Adrenal gland (tissue), 12 donors: ENCODE data around the gene NR0B1. TPM values are rescaled to one million over a fixed set of nuclear protein-coding genes. Genes with fewer than 3 reads are reported as not detected.

Source experiments
- DNase-seq, 7 donors: peaks; one replicate each; pipeline ENCODE4 v3.0.0-alpha.2; 2019 to 2020
- H3K27ac ChIP-seq, 5 donors: fragments of 200-600 bp; sonication (generic) in 4 of 5; 1 replicate in 3 of 5; 2 replicates in 2 of 5; pipeline versions ENCODE4 v1.5.1 to v1.8.0; 2016 to 2020; ENCODE audit warnings: mild to moderate bottlenecking in 1 of 5
- H3K27me3 ChIP-seq: fragments of 200-600 bp; 2 replicates; pipeline ENCODE4 v1.8.0; 2021
- H3K36me3 ChIP-seq, 2 donors: fragments of 200-600 bp; replicated peaks in 1 of 2; 1 replicate in 1 of 2; 2 replicates in 1 of 2; pipeline versions ENCODE4 v1.5.1 to v1.8.0; 2018 to 2022
- H3K4me1 ChIP-seq, 2 donors: fragments of 200-600 bp; replicated peaks in 1 of 2; 1 replicate in 1 of 2; 2 replicates in 1 of 2; pipeline versions ENCODE4 v1.5.1 to v1.8.0; 2018 to 2021
- H3K4me3 ChIP-seq, 4 donors: fragments of 200-600 bp; sonication (generic) in 3 of 4; one replicate each; pipeline ENCODE4 v1.5.1; 2016 to 2018
- H3K9me3 ChIP-seq, 3 donors: fragments of 200-600 bp; sonication (generic) in 1 of 3; replicated peaks in 1 of 3; 1 replicate in 2 of 3; 2 replicates in 1 of 3; pipeline versions ENCODE4 v1.5.1 to v1.8.0; 2016 to 2021
- POLR2A ChIP-seq, 2 donors: fragments of 450-650 bp; IDR thresholded peaks; one replicate each; pipeline ENCODE4 v1.6.1; 2017; ENCODE audit warnings: antibody characterized with exemption in 2 of 2, mild to moderate bottlenecking in 2 of 2, moderate library complexity in 1 of 2
- WGBS, 4 donors: extraction: QIAGEN DNeasy Blood & Tissue Kit in 2 of 4; methylation state at CpG; one replicate each; pipeline versions ENCODE4 v1.1.5 to v1.1.7; 2013 to 2017; 5-methylcytosine and 5-hydroxymethylcytosine counted together
- intact Hi-C, 2 donors: fragments of 100-400 bp; cut with DNase I; formaldehyde crosslinking; loops; one replicate each; pipeline versions ENCODE4 v1.14.1 to v1.15.0; 2022 to 2023
- polyA plus RNA-seq, 3 donors: library from polyadenylated mRNA; stranded (reverse); fragments of 200-250 nt in 2 of 3; fragments of 350-450 nt in 1 of 3; fragmentation: Illumina TruSeq in 1 of 3; extraction: RNeasy Lipid Tissue Mini Kit (QIAGEN cat#74804) in 1 of 3; gene quantifications; one replicate each; pipeline ENCODE4 v1.2.3, GENCODE V29; 2013 to 2014
- total RNA-seq, 9 donors: library from RNA; depleted of rRNA in 4 of 9; stranded (reverse); fragments of >200 nt in 4 of 9; fragments of 120-200 nt in 1 of 9; fragmentation: NEBNext Ultra II Directional in 1 of 9; extraction: Animal tissue kit (Norgen Biotek cat#: 25700) in 1 of 9; gene quantifications; one replicate each; pipeline versions ENCODE4 v1.1.0 to v1.2.4, GENCODE V29; 2013 to 2023
- TF ChIP-seq, protein P1 (sequence below), 6 experiments: fragments of 450-650 bp in 4 of 6; fragments of 200-600 bp in 2 of 6; sonication (generic) in 1 of 6; IDR thresholded peaks; 1 replicate in 5 of 6; 2 replicates in 1 of 6; pipeline versions ENCODE4 v1.5.1 to v1.8.0; 2016 to 2021; ENCODE audit warnings: antibody characterized with exemption in 6 of 6, mild to moderate bottlenecking in 2 of 6, moderate library complexity in 1 of 6
- donor health status: healthy with polysubstance abuse.
- donor health status: Bipolar disorder and iron deficiency.
- donor health status: DM: yes; HTN: yes; CAD: no.
- donor health status: DM: no; HTN: no; CAD: no.
- donor health status: DM: no; HTN: no; CAD: no.
- donor health status: DM: yes; HTN: yes; CAD: no.

Gene NR0B1
- total and polyA plus RNA-seq, 12 donors, result 5.4 to 77.4 (median 43.3) TPM

DNA sequence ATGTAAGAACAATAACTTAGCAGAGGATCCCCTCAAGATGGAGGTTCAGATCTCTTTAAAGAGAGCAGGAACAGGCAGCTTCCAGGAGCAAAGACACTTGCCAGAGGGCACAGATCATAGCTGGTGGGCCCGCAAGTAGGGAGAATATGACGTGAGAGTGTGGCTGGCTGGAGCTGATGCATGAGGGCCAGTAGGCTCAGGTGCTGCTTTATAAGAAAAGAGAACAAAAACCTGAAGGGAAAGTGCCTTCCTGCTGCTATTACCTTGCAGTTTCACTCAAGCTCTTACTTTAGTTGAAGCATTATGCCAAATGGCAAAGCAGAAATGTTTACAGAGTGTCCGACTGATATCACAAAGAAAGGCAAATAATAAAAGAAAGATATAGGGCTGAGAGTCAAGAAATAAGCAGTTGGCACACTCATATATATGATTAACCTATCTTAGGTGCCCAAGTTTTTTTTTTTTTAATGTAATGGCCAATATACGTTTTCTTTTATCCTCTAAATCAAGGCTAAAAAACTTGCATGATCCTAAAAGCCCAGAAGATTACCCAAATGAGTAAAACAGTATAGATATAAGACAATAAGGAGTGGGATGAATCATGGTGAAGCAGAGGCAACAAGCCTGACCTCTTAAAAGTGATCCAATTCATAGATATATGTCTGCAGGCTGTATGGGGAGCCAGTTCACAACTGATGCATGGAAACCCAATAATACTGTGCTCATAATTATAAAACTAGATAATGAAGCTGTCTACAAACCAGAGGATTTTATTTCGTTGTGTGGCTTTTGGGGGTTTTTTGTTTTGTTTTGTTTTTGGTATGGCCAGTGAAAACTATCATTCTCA is 12.6 kb downstream of the NR0B1 start:
- TF ChIP-seq POLR2A (IDR thresholded peaks at IDR 0.05), result no peak
- TF ChIP-seq, protein P1, sequence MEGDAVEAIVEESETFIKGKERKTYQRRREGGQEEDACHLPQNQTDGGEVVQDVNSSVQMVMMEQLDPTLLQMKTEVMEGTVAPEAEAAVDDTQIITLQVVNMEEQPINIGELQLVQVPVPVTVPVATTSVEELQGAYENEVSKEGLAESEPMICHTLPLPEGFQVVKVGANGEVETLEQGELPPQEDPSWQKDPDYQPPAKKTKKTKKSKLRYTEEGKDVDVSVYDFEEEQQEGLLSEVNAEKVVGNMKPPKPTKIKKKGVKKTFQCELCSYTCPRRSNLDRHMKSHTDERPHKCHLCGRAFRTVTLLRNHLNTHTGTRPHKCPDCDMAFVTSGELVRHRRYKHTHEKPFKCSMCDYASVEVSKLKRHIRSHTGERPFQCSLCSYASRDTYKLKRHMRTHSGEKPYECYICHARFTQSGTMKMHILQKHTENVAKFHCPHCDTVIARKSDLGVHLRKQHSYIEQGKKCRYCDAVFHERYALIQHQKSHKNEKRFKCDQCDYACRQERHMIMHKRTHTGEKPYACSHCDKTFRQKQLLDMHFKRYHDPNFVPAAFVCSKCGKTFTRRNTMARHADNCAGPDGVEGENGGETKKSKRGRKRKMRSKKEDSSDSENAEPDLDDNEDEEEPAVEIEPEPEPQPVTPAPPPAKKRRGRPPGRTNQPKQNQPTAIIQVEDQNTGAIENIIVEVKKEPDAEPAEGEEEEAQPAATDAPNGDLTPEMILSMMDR (IDR thresholded peaks at IDR 0.05), result no peak
- Histone ChIP-seq H3K9me3 (no peaks in the 10 kb centered on the region), H3K27ac (no peak overlapping the region), H3K4me1 (peaks cover 0 to under 1% of the 10 kb centered on the region in 2 donors), H3K36me3 (no peaks in the 10 kb centered on the region), H3K4me3 (no peak overlapping the region), H3K27me3 (peaks cover 10% of the 10 kb centered on the region)
- WGBS, 4 donors, result 49 to 81% (median 64%) methylated on average over 5 of the region's 5 CpGs
- DNase-seq, result no peak
- intact Hi-C loops, result no loop called here

DNA sequence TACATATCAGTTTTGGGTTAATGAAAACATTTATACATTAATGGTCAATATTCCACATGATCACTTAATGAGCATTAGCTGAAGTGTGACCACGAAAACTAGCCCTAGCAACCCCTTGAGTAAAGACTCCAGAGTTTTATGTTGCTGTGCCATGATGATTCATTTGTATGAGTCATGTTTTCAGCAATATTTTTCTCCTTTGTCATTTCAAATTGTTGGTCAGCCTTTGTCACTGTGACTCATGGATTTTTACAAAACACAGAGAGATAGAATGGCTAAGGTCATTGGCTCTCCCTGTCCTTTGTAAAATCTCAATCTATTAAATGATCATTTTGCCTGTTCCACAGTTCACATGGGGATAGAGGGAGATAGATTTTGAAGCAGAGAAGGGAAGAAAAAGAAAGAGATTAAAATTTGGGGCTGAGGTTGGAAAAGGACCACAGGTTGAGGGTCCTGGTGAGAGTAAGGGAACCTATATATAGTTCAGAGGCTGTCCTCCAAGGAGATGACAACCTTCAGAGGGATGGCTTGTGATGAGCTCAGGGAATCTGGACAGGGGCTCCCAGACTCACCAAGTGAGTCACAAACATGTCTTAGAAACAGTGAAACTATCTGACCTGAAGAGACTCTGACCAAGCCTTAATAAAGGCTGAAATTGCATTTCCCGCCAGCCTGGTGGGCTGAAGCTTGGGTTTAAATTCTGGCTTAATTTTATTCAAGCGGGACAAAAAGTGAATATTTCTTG is 25.6 kb downstream of the NR0B1 start:
- intact Hi-C loops, result no loop called here
- peak overlapping the region; percentile 30 to 77 (median 74) for H3K27ac ChIP-seq
- no peaks in the 10 kb centered on the region for H3K27me3 ChIP-seq

DNA sequence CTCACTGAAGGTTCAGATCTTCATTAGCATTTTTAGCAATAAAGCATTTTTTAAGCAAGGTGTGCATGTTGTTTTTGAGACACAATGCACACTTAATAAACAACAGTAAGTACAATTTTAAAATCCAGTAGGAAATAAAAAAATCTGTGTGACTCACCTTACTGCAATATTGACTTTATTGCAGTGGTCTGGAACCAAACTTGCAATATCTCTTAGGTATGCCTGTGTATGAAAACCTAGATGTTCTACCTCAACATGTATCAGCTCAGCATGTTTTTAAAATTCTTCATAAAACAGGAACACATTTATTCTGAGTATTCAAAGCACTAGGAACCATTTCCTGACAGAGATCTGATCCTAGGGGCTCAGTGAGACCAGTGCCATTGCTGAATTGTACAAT is 26.7 kb downstream of the NR0B1 start:
- intact Hi-C loops, result no loop called here
- DNase-seq, result no peak
- H3K9me3 ChIP-seq, result no peaks in the 10 kb centered on the region
- H3K4me3 ChIP-seq, result no peak overlapping the region
- H3K36me3 ChIP-seq, result no peaks in the 10 kb centered on the region
- H3K4me1 ChIP-seq, result peaks cover 7% of the 10 kb centered on the region in 2 donors
- TF ChIP-seq, protein P1 (IDR thresholded peaks at IDR 0.05), result no peak
- no peak for TF ChIP-seq POLR2A (IDR thresholded peaks at IDR 0.05)
- H3K27ac ChIP-seq, result no peak overlapping the region
- no peaks in the 10 kb centered on the region for H3K27me3 ChIP-seq

More for the DNA sequence above, 25.6 kb downstream of the NR0B1 start:
- Histone ChIP-seq H3K4me1 (peaks cover 7% of the 10 kb centered on the region in 2 donors), H3K9me3 (no peaks in the 10 kb centered on the region), H3K36me3 (no peaks in the 10 kb centered on the region), H3K4me3 (no peak overlapping the region)
- 52 to 68% (median 58%) methylated on average over 3 of the region's 3 CpGs for WGBS, 4 donors
- peak in 1 of 2 donors; percentile 23 for TF ChIP-seq POLR2A (IDR thresholded peaks at IDR 0.05)
- TF ChIP-seq, protein P1 (IDR thresholded peaks at IDR 0.05), result no peak
- peak; percentile 26 to 64 (median 41) for DNase-seq

DNA sequence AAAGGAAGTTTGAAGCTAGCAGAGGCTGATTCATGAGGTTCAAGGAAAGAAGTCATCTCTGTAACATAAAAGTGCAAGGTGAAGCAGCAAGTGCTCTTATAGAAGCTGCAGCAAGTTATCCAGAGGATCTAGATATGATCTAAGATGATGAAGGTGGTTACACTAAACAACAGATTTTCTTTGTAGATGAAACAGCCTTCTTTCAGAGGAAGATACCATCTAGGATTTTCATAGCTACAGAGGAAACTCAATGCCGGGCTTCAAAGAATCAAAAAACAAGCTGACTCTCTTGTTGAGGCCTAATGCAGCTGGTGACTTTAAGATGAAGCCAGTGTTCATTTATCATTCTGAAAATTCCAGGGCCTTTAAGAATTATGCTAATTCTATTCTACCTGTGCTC is 28.8 kb downstream of the NR0B1 start:
- TF ChIP-seq, protein P1 (IDR thresholded peaks at IDR 0.05), result no peak
- TF ChIP-seq POLR2A (IDR thresholded peaks at IDR 0.05), result no peak
- H3K4me3 ChIP-seq, result no peak overlapping the region
- no peak for DNase-seq
- 65 to 92% (median 79%) methylated on average over 1 of the region's 1 CpG for WGBS, 4 donors
- no peak overlapping the region for H3K27ac ChIP-seq
- intact Hi-C loops, result no loop called here
- H3K36me3 ChIP-seq, result no peaks in the 10 kb centered on the region
- H3K9me3 ChIP-seq, result no peaks in the 10 kb centered on the region
- no peaks in the 10 kb centered on the region for H3K27me3 ChIP-seq
- H3K4me1 ChIP-seq, result peaks cover 7% of the 10 kb centered on the region in 2 donors
